Cardiac muscle cell (in vitro differentiated cells and primary cell): Measurements from ENCODE around the gene ICAM2. TPM values are rescaled to one million over a fixed set of nuclear protein-coding genes. Genes with fewer than 3 reads are reported as not detected.

Experiments
- DNase-seq, 2 donors: peaks; one replicate each; pipeline versions ENCODE4 v3.0.0 to v3.0.0-alpha.2; 2010 to 2017; ENCODE audit warnings: low read depth in 1 of 2, low spot score in 1 of 2
- H3K27ac ChIP-seq: fragments of 200-600 bp; sonication (generic); 2 replicates; pipeline ENCODE4 v1.5.1; 2016
- H3K27me3 ChIP-seq: fragments of 200-600 bp; sonication (generic); 2 replicates; pipeline ENCODE4 v1.6.0; 2016; ENCODE audit warnings: control low read depth
- H3K36me3 ChIP-seq: fragments of 200-600 bp; sonication (generic); 2 replicates; pipeline ENCODE4 v1.5.1; 2016; ENCODE audit warnings: control low read depth
- H3K4me1 ChIP-seq: fragments of 200-600 bp; sonication (generic); 2 replicates; pipeline ENCODE4 v1.8.1; 2017; ENCODE audit warnings: low read depth, mild to moderate bottlenecking, mixed run types
- H3K4me3 ChIP-seq: fragments of 200-600 bp; sonication (generic); 2 replicates; pipeline ENCODE4 v1.5.1; 2016; ENCODE audit warnings: mild to moderate bottlenecking
- H3K9me3 ChIP-seq: fragments of 200-600 bp; sonication (generic); 2 replicates; pipeline ENCODE4 v1.5.1; 2017; ENCODE audit warnings: low read depth, mild to moderate bottlenecking, control low read depth
- CTCF ChIP-seq: IDR thresholded peaks from 2 replicates; pipeline ENCODE4 v1.5.1; 2012; ENCODE audit warnings: low read depth, mild to moderate bottlenecking, low read length
- polyA plus RNA-seq: library from polyadenylated mRNA; unstranded; fragments of >200 nt; fragmentation: Nextera tagmentation; extraction: Ambion mirVana; gene quantifications from 2 replicates; pipeline ENCODE4 v1.2.1, GENCODE V29; 2016
- total RNA-seq: library from RNA; depleted of rRNA; stranded (reverse); fragments of >200 nt; gene quantifications from 2 replicates; pipeline ENCODE4 v1.2.3, GENCODE V29; 2016

The ICAM2 gene
- total and polyA plus RNA-seq, 2 experiments from 2014 or later: 1.1 TPM; not detected in 1

GRCh38 chr17:63973930-63974593, 46.4 kb downstream of the ICAM2 start:
- TF ChIP-seq CTCF: no peak
- H3K4me1 ChIP-seq: no peaks in the 10 kb centered on the region
- no peak overlapping the region for H3K27ac ChIP-seq

DNA sequence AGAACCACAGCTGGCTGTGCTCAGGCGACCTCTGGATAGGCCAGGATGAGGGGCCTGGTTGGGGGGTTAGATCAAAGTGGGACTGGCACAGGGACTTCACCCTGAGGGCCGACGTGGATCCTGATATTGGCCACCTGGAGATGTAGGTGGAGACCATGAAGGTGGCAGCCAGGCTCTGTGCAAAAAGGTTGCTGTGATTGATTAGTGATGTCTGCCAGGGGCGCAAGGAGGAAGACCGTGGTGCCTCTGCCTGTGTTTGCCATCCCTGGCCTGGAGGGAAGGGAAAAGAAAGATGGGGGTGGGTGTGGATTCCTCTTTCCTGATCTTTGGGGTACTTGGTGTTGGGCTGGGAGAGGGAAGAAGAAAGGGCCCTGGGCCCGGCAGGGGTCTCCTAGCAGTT, 47.2 kb downstream of the ICAM2 start:
- Histone ChIP-seq H3K36me3 (no peaks in the 10 kb centered on the region), H3K9me3 (no peaks in the 10 kb centered on the region), H3K4me1 (no peaks in the 10 kb centered on the region), H3K27me3 (no peaks in the 10 kb centered on the region), H3K4me3 (no peak overlapping the region), H3K27ac (no peak overlapping the region)
- no peak for DNase-seq
- no peak for TF ChIP-seq CTCF

More at GRCh38 chr17:63973930-63974593, 46.4 kb downstream of the ICAM2 start:
- Histone ChIP-seq H3K27me3 (no peaks in the 10 kb centered on the region), H3K36me3 (no peaks in the 10 kb centered on the region), H3K4me3 (no peak overlapping the region), H3K9me3 (no peaks in the 10 kb centered on the region)
- no peak for DNase-seq

GRCh38 chr17:63972796-63973195, 47.6 kb downstream of the ICAM2 start, which contains the start of gene SCN4A:
SCN4A (minus strand) TSS chr17:63972918; CDS start chr17:63972841, 77 bp downstream.
- H3K4me3 ChIP-seq: no peak within 1 kb of the TSS
- no peak for DNase-seq
- H3K27ac ChIP-seq: no peak within 1 kb of the TSS
- no peaks in the 10 kb centered on the region for H3K27me3 ChIP-seq
- H3K36me3 ChIP-seq: no peaks in the 10 kb centered on the region
- TF ChIP-seq CTCF: no peak
- no peaks in the 10 kb centered on the region for H3K4me1 ChIP-seq
- no peaks in the 10 kb centered on the region for H3K9me3 ChIP-seq

DNA sequence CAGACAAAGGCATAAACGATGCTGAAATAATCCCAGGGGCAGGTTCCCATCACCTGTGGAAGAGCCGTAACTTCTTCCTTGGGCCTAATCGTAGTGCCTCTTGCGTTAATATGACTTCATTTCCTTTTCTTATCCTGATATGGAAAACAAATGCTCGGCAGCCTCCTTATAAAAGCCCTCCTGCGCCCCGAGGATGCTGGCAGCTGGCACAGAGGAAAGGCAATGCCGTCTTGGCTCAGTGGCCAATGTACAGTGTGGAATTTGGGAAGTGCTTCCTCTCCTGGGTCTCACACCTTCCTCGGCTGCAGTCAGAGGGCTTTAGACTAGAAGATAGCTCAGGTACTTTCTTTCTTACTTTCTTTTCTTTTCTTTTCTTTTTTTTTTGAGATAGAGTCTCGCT, 51.2 kb downstream of the ICAM2 start:
- H3K4me1 ChIP-seq: no peaks in the 10 kb centered on the region
- no peak for TF ChIP-seq CTCF
- no peak overlapping the region for H3K4me3 ChIP-seq
- no peak overlapping the region for H3K27ac ChIP-seq
- H3K9me3 ChIP-seq: no peaks in the 10 kb centered on the region
- DNase-seq: no peak
- no peaks in the 10 kb centered on the region for H3K36me3 ChIP-seq
- H3K27me3 ChIP-seq: no peaks in the 10 kb centered on the region

DNA sequence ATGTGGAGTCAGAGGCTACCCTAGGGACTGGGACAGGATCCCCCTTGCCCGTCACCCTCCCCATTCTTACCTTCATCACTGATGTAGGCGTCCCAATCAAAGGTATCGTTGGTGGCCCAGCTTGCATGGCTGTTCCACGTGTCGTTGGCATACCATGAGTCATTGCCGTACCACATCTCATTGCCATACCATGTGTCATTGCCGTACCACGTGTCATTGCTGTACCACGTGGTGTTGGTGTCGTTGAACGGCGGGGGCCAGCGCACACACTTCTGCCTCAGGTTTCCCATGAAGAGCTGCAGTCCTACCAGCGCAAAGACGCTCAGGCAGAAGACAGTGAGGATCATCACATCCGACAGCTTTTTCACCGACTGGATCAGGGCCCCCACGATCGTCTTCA, 52.5 kb downstream of the ICAM2 start:
- no peak overlapping the region for H3K4me3 ChIP-seq
- no peak for TF ChIP-seq CTCF
- H3K36me3 ChIP-seq: no peaks in the 10 kb centered on the region

More for the DNA sequence above, 52.5 kb downstream of the ICAM2 start:
- H3K4me1 ChIP-seq: no peaks in the 10 kb centered on the region
- no peak for DNase-seq
- H3K27ac ChIP-seq: no peak overlapping the region
- no peaks in the 10 kb centered on the region for H3K27me3 ChIP-seq
- H3K9me3 ChIP-seq: no peaks in the 10 kb centered on the region
